GM19328 (cell line): ENCODE results near the gene TUSC2.
"Not testable (repeated sequence)": the region's sequence is repeated elsewhere in the genome, so short reads cannot be mapped to it uniquely, and the experiment has no call there.

Experiments
- ATAC-seq: cut with Tn5 transposase; IDR thresholded peaks from one replicate; pipeline ENCODE4 v1.9.1; 2021; ENCODE audit warnings: mild to moderate bottlenecking, moderate library complexity; ENCODE audit not compliant: unreplicated experiment

TUSC2 gene

GRCh38 chr3:50297384-50297775, 30.6 kb downstream of the TUSC2 start:
- no peak for ATAC-seq

DNA sequence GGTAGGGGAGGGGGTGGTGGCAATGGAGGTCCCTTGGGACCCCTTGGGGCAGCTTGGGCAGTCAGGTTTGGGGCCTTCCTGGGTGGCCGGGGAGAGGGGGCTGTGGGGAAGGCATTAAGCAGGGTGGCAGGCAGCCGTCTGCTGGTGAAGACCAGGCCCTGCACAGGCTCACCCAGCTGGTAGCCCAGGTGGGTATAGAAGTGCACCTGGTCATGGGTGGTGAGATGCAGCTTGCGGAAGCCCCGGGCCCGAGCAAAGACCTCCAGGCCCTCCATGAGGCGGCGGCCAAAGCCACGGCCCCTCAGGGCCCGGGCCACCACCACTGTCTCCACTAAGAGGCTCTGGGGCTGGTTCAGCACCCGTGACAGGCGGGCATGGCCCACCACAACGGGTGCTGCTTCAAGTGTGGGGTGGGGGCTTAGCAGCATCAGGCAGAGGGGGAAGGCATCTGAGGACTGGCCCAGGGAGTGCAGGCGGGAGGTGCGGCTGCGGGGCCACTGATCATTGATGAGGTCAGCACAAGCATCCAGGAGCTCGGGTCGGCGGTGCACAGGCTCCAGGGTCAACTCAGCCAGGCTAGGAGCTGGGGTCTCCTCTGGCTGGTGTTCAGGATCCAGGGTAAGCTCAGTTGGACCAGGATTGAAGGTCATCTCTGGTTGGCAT, 31.2 kb downstream of the TUSC2 start:
- no peak for ATAC-seq

DNA sequence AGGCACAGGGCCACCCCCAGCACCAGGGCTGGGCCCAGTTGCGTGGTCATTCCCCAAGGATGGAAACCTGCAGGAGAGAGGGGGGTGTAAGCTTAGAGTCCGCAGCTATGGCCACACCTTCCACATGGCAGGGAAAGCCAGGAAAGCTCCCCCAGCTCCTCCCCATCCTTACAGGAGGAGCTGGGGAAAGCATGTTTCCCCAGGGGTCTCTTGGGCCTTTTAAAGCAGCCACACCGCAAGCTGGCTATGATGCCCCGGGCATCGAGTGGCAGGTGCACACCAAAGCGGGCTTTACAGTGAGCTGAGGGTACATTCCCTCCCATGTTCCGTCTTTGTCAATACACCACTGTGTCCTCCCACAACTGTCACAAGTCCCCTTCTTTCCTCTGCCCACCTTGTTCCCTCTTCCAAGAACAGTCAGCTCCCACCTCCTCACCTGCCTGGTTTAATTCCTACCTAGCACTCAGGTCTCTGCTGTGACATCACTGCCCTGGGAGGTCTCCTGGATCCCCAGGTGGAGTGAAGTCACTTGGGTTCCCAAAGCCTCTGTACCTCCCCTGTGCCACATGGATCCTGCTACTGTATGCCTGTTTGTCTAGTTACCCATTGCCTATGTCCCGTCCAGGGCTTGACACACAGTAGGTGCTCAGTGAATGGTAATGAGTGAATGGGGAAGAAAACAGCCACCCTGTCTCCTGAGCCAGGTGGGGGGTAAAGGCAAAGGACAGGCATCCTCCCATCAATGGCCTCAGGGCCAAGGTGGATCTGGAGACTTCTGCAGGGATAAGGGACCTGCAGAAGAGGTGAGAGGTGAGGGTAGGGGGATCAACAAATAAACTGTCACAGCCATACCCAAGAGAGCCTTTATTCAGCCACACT, 32.2 kb downstream of the TUSC2 start:
- no peak for ATAC-seq

- no peak for ATAC-seq
These were observed 33.3 kb downstream of the TUSC2 start for GRCh38 chr3:50294492-50295403.

DNA sequence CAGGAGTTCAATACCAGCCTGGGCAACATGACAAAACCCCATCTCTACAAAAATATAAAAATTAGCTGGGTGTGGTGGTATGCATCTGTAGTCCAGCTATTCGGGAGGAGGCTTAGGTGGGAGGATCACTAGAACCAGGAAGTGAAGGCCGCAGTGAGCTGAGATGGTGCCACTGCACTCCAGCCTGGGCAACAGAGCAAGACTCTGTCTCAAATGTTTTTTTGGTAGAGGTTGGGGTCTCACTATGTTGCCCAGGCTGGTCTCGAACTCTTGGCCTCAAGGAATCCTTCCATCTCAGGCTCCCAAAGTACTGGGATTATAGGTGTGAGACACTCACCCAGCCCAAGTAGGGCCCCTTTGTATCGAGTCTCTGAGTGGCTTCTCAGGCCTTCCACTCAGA, 33.9 kb downstream of the TUSC2 start:
- ATAC-seq: no peak

DNA sequence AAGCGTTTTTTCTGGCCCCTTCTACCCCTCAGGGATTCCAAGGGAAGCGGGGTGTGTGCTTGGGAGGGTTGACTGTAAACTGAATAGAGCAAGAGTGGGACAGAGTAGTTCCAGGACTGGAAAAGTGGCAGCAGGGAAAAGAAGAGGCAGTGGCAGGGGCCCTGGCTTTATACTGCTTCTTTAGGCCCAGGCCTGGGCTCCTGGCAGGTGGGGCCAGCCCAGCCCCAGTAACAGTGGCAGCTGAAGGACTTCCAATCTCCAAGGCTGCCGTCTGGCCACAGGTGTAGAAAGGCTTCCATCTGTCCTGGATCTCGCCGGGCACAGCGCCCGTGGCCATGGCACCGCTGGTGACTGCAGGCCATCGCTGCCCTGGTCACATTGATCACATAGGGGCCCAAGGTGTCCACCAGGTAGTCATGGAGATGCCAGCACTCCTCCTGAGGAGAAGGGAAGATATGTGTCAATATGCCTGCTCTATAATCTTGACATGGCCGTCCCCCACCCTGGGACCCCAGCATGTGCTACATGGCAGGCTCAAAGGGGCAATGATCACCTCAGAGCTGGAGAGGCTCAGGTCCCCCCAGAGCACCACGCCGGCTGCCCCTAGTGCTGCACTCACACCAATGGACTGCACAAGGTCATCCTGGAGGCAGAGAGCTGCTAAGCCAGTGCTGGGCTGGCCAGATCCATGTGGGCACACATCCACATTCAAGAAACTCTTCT, 34.8 kb downstream of the TUSC2 start:
- no peak for ATAC-seq

DNA sequence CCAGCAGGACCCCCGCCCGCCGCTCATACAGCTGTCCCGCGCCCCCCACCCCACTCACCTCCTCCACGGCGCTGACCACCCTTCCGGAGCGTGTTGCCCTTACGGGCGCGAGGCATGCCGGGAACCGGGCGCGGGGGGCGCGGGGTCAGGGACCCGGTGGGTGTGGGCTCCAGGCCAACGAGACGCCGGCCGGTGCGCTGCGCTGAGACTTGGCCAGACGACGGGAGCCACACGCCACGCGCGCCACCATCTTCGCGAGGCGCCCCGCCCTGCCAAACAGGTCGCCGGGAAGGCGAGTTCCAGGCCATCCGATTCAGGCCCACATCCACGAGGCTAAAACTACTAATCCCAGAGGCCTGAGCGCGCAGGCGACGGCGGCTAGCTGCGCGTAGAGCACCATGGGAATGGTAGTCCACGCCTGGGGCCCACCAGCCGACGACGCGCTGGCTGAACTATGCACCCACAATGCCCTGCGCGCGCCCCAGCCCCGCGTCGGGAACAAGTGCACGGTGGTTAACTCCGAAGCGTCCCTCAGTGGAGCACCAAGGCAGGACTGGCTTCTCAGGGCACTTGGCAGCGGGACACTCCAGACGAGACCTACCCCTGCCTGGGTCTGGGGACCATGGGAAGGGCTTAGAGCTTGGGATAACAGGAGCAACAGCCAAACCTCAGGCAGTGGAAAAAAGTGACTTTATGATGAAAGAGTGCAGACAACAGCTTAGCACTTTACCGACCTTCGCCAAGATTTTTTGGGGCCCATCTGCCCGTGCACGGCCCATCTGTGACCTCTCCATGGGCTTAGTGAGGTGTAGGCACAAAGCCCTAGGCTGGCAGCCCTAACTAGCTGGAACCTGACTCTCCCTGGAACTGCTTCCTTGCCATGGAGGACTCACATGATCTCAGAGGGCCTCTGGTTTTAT, 35.6 kb downstream of the TUSC2 start, which contains the start of gene IFRD2:
TSS of gene IFRD2 (minus strand) at position 271 of the 920 bp plus-strand sequence. CDS start at position 116, 155 bp downstream.
- ATAC-seq: peak; percentile 97

DNA sequence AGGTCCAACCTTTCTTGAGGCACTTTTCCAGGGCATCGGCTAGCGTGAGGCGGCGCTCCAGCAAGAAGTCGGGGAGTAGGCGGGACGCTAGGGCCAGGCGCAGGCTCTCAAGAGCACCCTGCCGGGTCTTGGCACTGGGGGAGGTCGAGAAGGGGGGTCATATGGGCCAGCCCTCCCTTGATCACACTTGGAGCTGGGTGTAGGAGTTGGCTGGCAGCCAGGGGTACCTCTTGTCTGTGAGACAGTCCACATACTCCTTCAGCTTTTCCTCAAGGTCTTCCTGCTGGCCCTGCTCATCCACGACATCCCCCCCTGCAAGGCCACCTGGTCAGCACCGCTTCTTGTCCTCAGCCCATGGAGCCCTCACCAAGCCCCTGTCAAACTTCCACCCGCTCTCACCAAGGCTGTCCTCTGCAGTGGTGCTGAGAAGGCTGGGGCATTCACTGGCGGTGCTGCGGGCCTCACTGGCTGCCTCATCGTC, 37.8 kb downstream of the TUSC2 start:
- ATAC-seq: no peak

DNA sequence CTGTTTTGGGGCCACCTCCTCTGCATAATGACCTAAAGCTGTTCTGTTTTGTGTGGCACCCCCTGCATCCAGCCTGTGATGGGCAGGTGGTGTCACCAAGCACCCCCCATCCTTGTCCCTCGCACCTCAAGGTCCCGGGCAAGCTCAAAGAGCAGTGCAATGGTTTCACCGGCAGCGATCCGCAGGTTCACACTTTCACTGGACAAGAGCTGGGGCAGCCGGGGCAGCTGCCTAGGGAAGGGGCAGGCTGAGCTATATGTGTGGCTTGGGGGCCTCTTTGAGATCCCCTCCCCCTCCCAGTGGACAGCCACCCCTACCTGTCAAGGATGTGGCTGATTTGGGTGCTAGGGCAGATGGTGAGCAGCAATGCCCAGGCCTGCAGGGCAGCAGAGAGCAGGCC, 38.9 kb downstream of the TUSC2 start:
- ATAC-seq: no peak

- no peak for ATAC-seq
These were observed 39.5 kb downstream of the TUSC2 start for GRCh38 chr3:50288387-50289007.

GRCh38 chr3:50287262-50287661, 40.8 kb downstream of the TUSC2 start:
- no peak for ATAC-seq

DNA sequence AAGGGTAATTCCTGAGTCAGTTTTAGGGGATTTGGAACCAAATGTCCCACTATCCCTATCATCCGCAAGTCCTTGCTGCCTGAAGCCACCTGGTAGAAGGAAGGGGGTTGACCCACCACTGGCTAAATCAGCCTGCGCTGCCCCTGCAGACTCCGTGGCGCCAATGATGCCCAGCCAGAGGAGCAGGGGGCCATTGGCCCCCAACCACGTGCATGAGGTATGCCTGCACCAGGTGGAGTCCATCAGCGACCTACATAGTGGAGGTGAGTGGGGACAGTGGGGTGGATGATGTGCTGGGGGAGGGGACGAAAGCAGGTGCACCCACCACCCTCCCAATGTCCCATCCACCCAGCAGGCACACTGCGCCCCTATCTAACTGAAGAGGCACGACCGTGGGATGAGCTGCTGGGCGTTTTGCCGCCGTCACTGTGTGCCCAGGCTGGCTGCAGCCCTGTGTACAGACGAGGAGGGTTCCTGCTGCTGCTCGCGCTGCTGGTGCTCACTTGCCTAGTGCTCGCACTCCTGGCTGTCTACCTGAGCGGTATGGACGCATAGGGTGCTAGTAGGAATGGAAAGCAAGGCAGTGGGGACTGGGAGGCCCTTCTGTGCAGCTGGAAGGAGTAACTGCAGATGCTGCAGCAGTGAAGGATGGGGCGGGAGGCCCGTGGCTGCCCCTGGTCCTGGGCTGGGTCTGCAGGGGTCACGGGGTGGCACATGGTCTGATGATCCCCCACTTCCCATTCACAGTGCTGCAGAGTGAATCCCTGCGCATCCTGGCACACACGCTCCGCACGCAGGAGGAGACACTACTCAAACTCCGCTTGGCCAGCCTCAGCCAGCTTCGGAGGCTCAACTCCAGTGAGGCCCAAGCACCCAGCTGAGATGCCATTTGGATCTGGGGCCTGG, 41.4 kb downstream of the TUSC2 start:
- ATAC-seq: no peak

DNA sequence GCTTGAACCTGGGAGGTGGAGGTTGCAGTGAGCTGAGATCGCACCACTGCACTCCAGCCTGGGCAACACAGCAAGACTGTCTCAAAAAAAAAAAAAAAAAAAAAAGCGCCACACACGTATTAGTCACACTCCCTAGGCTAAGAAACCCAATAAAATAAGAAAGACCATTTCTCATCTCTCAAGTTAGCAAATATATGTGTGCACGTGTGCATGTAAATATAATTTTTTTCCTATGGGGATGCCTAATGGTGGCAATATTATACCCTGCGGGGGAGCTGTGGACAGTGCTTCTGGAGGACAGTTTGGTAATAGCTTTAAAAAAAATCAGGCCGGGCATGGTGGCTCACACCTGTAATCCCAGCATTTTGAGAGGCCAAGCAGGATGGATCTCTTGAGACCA, 43.9 kb downstream of the TUSC2 start:
- ATAC-seq: not testable (repeated sequence)

DNA sequence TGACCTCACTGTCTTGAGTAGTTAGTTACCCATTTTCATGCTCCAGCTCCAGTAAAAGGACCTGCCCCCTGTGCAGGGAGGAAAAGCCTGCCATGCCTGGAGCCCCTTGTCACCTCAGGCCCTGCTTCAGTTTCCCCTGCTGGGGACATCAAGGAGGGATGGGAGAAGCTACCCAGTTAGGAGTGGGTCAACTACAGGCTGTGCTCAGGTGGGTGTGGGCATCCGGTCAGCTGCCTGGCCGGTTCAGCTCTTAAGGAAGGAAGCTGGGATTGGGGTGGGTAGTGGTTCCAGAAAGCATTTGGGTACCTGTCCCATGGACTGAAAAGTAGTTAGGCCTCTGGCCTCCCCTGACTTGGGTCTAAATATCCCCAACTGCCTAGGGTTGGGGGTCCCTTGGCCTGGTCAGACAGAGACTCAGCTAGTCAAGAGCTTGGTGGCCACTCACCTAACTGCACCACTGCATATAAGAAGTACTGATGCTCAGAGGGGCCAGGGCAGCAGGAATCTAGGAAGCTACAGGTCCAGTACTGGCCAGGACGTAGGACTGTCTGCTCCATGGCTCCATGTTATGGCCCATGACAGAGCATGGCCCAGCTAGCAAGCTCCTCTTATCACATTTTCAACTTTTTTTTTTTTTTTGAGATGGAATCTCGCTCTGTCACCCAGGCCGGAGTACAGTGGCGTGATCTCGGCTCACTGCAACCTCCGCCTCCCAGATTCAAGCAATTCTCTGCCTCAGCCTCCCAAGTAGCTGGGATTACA, 48.6 kb downstream of the TUSC2 start:
- ATAC-seq: no peak

GRCh38 chr3:50278880-50279224, 49.2 kb downstream of the TUSC2 start, which contains the start of gene LSMEM2:
Gene LSMEM2, plus strand, starts transcription at chr3:50279087. Its CDS starts 27 bp downstream, at chr3:50279114.
- ATAC-seq: no peak

GRCh38 chr3:50278123-50278879, 49.7 kb downstream of the TUSC2 start:
- no peak for ATAC-seq
